GM18502 (cell line): Measurements from ENCODE around the gene CRTAC1.

Source experiments
- ATAC-seq: cut with Tn5 transposase; IDR thresholded peaks from one replicate; pipeline ENCODE4 v1.9.1; 2021; ENCODE audit warnings: mild to moderate bottlenecking; ENCODE audit not compliant: unreplicated experiment, poor library complexity

Gene CRTAC1

DNA sequence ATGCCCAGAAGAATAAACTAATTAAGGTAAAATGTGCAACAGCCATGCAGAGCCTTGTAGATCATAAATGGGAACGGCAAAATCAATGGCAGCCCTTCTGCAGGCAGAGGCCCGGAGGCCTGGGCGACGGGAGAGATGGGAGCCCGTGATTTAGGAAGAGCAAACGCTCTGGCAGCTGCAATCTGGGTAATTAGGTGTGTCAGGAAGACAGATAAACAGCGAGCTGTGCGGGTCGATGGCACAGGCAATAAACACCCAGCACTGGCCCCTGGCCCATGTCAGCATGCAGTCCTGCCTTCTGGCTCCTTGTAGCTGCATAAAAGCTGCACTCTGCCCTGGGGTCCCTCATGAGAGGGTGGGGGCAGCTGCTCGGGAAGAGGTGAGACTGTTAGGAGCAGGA, 102.8 kb downstream of the CRTAC1 start:
- no peak for ATAC-seq

DNA sequence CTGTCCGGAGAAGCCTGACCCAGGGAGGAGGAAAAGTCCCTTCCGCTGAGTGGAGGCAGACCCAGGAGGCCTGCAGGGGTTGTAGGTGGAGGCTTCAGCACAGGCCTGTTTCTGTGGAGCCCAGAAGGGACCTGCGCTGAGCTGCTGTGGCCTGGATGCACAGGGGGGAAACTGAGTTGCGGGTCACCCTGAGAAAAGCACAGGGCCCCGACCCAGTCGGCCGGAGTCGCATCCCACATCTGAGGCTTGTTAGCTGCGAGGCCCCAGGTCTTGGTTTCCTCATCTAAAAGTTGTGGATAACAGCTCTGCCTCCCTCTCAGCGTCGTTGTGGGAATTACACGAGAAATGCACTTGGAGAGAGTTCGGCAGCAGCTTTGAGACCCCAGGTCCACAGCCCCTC, 104.4 kb downstream of the CRTAC1 start:
- ATAC-seq: no peak

DNA sequence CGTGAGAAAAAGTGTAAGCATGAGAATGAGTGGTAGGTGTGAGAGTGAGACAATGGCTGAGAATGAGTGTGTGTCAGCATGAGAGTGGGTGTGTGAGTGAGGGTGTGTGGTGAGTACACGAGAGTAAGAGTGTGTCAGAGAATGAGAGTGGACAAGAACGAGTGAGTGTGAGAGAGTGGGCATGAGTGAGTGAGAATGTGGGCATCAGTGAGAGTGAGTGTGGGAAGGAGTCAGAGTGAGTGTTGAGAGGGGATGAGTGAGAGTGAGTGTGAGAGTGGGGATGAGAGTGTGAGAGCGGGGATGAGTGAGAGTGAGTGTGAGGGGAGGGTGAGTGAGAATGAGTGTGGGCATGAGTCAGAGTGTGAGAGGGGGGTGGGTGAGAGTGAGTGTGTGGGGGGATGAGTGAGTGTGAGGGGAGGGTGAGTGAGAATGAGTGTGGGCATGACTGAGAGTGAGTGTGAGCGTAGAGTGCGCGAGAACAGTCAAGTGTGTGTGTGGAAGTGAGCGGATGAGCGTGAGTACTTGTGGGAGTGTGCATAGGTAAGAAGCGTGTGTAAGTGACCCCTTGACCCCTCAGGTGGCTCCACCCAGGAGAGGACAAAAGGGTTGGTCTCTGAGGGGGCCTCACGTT, 105.0 kb downstream of the CRTAC1 start:
- no peak for ATAC-seq

DNA sequence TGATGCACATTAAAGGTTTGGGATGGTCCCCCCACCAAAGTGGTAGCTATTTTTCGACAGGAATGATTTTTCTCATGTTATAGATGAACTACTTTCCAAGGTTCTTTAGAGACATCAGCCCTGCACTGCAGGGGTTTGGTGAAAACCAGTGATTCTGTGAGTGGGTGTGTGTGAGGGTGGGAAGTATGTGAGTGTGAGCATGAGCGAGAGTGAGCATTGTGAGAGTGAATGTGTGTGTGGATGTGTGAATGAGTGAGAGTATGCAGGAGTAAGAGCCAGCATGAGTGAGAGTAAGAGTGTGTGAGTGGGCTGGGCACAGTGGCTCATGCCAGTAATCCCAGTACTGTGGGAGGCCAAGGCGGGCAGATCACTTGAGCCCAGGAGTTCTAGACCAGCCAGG, 105.7 kb downstream of the CRTAC1 start:
- no peak for ATAC-seq

DNA sequence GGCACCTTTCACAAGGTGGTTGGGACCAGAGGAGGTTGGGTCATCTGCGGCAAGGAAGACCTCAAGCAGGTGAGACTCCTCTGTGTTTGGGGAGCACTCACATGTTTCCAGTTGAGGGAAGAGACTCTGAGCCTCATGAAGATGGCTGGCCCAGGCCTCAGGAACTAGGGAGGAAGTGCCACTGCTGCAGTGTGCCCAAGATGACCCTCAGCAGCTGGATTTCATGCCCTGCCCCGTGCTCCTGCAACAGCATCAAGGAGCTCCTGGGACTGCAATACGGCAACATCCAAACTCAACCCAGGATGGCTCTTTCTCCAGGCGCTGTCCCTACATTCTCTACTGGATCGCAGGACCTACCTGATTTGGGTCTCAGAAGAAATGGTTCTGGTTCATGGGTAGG, 106.9 kb downstream of the CRTAC1 start:
- no peak for ATAC-seq

DNA sequence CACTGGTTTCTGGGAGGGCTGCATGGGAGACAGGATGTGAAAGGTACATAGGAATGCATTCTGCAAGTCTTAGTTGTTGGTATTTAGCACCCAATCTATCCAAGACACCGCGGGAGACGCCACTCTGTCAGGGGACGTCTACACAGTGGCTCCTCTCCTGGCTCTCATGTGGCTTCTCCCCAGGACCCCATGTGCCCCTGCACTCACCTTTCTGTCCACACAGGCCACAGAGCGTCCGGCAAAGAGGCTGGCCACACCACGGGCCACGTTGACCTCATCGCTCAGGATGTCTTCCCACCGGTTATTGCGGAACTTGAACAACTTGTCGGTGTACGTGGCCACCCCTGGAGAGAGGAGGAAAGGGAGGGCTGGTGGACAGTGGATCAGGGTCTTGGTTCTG, 107.4 kb downstream of the CRTAC1 start:
- ATAC-seq: no peak

DNA sequence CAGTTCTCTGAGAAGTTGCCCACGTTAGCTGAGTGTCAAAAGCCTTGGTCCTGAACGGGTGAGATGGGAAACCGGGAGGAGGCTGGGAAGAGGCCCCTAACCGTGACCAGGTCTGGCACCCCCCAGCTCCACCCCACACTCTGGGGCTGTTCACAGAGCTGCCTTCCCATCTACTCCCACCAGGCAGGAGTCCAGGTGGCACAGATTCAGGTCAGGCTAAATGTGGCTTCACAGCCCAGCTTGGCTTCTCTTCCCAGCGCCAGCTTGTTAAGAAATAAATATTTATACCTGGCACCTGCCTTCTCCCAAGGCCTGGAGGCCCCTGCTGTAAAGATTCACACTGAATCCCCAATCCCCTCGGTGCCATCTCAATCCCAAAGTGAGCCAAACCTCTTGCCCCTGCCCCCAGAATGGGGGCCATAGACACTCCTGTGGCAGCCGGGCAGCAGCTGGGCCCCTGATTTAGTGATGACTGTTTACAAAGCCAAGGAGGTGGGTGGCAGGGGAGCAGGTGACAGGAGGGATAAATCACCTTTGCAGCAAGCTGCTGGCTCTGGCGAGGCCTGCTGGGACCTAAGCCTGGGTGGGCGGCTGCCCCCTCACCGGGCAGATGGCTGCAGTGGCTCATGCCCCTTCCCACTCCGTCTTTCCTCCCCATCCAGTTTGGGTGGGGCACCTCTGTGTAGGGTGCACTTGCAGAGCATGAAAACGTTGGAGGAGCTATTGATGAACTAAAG, 108.2 kb downstream of the CRTAC1 start:
- no peak for ATAC-seq

DNA sequence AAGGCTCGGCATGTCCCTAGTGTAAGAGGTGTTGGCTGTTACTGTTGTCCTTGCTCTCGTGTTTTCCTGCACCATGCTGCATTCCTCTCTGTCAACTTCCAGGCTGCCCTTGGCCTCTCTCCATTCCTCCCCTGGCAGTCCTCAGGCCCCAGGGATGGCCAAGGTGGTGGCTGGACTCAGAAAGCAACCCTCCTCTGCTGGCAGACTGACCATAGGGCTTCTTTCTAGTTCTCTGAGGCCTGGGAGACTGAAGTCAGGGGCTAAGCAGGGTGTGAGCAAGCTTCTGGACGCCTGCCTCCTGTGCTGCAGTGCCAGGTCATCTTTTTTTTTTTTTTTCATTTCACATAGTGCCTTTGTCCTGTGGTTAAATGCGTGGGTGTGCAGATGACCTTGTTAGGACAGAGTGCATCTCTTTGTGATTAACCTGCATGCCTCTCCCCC, 108.8 kb downstream of the CRTAC1 start:
- ATAC-seq: no peak

DNA sequence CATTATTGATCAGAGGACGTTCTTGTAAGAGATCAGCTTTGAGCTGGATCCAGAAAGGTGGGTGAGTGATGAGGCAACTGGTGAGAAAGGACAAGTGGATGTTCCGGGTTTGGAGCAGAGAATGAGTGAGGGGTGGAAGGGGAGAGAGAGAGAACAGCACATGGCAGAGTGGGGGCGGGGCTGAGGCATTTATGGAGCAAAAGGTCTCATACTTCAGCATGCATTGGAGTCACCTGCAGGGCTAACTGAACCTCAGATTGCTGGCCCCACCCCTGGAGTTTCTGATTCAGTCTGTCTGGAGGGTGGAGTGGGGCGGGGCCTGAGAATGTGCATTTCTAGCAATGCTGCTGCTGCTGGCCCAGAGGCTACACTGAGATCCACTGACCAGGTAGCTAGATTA, 109.6 kb downstream of the CRTAC1 start:
- no peak for ATAC-seq

DNA sequence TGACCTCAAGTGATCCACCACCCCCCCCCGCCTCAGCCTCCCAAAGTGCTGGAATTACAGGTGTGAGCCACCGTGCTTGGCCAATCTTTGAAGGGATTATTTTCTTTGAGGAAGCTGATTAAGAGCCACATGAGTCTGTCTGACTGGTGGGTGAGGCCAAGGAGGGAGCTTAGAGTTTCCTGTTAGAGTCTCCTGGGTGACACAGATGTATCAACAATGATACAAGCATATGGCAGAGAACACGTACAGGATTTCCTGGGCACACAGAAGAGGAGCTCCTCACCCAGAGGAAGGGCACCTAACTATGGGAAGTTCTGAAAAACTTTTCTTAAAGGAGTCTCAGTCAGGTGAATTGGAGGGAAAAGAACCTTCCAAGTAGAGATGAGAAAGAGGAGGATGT, 111.4 kb downstream of the CRTAC1 start:
- no peak for ATAC-seq

DNA sequence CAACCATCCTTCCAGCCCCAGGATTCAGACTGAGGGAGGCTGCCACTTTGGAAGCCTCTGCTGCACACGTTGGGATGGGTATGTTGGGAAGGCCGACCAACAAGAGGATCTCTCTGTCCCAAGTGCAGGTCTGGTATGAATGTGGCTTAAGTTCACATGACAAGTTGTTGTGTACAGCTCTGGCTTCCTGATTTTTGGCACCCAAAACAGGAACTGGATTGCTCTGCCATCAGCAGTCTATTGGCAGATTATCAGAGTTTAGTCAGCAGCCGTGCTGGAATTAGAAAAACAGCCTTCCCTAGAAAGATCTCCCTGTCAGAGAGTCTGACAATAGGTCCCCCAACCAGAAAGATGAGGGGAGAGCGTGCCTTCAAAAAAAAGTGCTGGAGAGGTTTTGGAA, 113.8 kb downstream of the CRTAC1 start:
- no peak for ATAC-seq

DNA sequence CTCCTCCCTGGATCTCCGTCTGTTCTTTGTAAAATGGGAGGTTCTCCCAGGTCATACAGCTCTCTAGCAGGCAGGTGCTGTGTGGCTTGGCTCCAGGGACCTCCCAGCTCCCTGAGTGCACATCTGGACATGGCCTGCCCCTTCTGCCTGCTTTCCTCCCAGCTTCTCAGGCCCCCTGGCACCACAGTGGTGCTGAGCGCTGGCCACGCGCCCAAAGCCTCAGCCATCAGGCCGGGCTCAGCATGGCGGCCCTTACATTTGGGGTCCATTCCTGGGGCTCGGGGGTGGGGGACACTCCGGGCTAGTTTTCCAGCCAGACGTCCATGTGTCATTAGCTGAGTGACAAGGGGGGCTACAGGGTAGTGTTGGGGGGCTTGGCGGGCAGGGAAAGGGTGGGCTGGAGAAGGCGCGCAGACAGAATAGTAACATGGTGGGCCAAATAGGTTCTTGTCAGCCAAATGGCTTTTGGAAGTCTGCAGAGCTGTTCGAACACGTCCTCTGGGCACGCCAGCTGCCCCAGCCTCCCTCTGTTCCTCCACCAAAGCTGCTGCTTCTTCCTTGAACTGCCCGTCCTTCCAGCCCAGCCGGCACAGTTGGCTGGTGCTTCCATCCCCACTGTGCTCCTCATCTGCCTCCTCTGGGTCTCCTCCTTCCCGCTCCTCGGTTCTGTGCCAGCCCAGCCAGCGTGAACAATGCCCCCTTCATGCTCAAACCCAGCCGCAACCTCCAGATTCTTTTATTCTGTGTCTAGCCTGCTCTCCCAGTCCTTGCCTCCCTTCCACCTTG, 114.9 kb downstream of the CRTAC1 start:
- ATAC-seq: no peak

DNA sequence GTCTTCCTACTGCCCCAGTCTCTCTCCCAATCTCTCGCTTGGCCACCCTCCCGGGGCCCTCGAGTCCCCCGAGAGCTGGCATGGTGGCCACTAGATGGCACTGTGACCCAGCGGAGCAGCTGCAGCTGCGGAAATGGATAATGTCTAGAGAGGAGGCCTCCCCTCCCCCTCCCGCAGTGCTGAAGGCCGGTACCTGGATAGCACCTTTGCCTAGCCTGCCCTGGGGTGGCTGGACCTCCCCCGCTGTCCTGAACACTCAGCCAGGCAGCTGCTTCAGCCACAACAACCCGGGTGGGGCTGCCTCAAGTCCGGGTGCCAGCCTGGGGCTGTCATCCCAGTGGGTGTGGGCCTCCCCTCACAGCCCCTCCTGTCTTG, 115.6 kb downstream of the CRTAC1 start:
- ATAC-seq: peak; percentile 69

DNA sequence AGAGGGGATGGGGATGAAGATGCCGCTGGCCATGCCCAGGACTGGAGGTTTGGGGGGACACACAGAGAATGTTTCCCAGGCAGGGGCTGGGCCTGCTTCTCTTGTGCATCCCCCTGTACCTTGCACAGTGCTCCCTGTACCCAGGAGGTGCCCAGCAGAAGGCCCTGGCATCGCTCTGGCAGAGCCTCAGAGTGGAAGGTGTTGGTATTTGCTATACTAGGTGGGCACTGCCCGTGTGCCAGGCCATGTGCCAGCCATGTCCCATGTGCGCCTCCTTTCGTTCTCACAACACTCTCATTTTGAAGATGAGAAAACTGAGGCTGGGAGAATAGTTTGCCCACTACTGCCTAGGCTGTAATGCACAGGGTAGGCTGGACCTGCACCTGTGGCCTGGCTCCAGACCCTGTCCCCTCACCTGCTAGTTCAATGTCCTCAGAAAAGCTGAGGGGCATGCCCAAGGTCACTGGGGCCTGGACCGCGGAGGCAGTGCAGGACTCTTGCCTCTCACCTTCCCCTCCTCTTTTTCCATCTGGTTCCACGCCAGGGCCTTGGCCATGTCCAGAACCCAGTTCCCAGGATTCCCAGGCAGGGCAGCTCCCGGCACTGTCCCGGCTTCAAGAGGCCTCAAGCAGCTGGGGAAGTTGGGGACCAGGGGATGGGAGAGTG, 116.1 kb downstream of the CRTAC1 start:
- no peak for ATAC-seq

DNA sequence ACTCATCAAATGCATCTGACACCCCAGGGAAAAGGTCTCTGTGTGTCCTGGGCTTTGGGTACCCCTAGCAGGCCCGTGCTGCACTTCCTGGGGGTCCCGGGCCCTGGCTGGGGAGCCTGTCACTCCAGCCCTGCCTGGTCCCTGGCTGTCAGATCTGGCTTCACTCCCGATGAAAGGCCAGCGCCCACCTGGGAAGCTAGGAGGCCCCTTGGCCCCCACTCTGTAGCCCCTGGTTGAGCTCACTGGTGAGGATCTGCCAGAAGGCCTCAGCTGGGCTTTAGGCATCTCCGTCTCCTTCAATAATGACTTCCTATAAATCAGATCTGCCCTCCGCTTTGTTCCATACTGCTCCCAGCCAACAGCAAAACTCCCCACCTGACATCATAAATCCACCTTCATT, 116.8 kb downstream of the CRTAC1 start:
- ATAC-seq: no peak

DNA sequence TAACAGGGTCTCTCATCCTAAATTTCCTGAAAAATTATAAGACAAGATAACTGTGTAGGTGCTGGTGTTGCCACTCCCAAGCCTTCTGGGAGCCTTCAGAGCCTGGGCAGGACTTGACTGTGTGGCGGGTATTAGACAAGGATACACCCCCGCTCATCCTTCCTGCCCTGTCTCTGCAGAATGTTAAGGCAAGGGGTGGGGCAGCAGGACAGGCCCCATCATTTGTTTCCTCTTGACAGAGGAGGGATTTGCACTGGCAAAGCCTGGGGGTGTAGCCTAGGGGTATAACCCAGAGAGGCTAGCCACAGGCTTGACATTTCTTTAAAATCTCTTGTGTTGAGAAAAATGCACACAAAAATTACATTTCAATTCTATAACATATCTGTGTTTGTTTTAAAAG, 117.2 kb downstream of the CRTAC1 start:
- ATAC-seq: no peak

DNA sequence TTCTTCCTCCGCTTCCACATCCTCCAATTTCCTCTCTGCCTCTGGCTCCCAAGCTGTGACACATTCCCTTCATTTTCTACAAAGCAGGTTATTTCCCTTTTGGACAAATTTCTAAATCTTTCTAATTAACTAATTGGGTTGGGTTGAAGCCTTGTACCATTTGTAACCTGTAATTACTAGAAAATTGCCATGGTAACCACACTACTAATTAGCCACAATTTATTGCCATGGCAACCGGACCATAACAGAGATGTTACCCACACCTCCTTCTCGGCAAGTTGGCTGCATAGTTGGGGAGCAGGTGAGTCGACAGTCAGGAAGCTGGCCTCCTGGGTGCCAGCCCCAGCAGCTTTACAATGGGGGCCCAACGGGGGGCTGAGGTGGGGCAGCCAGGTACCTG, 119.2 kb downstream of the CRTAC1 start:
- no peak for ATAC-seq

DNA sequence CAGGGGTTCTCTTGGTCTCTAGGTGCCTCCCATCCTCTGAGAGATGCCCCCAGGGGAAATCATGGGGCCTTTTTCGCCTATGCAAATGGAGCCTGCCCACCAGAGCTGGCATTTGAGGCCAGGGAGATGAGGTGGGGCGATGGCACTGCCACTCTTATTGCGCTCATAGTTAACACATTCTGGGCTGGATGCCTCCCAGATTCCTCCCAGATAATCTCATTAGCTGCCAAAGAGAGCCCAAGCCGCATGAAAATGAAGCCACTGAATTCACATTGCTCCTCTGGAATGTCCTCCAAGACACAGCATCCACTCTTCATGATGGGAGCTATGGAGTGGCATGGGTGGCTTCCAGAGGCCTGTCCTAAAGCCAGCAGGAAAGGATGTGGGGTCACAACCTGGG, 119.8 kb downstream of the CRTAC1 start:
- no peak for ATAC-seq

DNA sequence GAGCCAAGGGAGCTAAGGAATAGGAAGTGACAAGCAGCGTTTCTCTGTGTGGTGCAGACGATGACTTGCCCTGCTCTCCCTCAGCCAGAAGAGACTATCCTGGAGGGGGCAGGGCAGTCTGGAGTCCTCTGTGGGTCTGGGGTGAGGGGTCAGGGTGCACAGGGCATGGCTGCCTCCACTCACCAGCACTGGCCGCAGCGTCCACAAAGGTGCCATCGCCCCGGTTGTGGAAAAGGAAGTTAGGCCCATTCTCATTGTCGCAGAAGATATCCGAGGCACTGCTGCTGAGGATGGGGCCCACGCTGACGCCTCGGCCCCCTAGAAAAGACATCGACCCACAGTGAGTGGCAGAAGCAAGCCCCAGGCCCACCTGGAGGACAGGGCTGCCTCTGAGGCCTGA, 122.6 kb downstream of the CRTAC1 start:
- ATAC-seq: no peak

DNA sequence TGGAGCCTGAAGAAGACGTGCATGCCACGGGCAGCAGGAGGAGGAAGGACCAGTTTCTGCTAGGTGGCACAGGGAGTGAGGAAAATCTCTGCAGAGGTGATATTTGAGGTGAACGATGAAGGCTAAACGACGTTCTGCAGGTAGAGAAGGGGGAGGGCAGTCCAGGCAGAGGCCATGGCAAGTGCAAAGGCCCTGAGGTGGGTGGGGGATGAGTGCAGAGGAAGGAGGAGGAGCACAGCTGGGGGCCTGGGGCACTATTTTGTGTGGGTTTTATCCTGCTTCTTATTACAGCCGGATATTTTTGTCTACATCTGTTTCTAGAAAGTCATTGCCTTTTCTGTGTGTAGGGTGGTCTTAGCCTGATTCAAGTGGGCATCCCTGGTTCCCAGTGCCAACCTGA, 123.2 kb downstream of the CRTAC1 start:
- no peak for ATAC-seq

DNA sequence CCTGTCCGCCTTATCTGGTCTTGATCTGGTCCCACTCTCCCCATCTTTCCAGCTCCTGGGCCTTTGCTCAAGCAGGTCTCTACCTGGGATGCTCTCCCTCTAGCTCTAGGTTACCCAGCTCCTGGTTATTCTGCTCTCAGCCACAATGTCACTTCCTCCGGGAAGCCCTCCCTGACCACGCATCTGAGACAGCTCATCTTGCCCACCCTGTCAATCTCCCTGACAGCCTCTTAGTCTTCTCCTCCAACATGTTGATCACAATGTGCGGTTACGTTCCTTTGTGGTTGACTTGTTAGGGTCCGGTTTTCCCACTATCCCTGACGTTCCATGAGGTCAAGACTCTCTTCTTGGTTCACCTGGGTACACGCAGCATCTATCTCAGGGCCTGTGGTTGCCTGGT, 125.1 kb downstream of the CRTAC1 start:
- no peak for ATAC-seq
